ENCODE data around the gene ST6GALNAC3.
"Not testable (repeated sequence)": the region's sequence is repeated elsewhere in the genome, so short reads cannot be mapped to it uniquely, and the experiment has no call there.

ST6GALNAC3 gene

DNA sequence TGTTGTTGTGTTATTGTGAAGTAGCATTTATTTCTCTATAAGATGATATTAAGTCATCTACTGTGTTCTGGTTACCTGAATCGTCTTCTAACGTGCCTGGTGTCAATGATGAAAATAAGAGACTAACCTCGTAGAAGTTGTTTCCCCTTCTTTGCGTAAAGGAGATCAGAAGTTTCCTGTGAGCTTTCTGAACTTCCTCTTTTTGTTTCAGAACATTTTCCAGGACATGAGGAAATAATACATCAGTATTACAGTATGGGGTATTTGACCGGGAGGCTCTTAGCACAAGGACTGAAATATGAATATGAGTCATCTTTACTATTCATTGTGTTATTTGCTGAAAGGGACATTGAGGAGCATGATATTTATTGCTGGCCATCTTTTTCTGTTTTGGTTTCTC is 1.3 kb downstream of the ST6GALNAC3 start:
- ATAC-seq: no peak

DNA sequence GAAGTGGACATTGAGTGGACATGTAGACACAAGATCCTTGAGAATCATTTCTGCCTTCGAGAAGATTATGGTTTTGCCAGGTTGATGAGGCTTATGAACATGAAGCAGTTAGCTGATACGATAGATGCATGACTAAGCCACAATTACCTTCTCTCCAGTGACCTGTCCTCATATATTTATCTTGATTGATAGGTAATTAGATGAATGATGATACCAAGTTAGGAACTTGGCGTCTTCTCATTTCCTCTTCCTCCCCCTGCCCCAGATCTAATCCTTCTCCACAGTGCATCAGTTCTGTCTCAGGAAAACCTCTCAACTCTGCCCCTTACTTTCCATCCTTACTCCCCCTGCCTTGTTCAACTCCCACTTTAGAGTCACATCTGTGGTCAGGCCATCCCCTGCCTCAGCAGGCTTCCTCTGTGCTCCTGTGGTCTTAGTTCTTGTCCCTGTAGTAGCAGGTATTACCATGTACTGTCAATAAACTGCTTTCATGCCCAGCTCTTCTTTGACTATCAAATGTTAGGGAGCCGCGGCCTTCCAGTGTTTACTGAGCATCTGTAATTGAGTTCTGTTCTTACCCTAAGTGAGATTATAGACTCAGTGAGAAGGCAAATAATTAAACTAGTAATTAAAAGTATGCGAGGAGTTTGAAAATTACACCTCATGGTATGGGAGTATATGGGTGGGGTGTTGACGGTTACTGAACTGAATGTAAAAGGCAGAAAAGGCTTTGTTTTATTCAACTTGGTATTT is 5.1 kb downstream of the ST6GALNAC3 start:
- no peak for ATAC-seq

DNA sequence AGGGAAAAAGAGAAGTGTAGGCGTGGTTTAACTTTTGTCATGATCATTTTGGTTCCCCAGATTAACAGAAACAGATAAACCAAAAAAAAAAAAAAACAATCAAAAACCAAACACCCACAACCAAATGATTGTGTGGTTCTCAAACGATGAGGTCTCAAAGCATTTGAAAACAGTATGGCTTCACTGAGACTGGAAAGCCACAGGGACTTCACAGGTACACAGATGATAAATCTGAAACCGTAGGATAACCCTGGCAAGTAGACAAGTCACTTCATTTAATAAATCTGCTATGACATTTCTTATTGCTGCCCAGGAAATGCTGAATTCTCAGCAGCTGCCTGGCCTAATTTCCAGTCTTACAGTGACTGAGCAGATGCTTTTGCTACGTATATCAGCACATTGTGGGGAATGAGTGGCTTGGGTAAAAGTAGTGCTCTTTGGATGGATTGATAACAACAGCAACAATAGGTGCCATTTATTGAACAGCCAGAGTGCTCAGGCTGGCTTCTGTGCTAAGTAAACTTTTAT is 6.1 kb downstream of the ST6GALNAC3 start:
- no peak for ATAC-seq

DNA sequence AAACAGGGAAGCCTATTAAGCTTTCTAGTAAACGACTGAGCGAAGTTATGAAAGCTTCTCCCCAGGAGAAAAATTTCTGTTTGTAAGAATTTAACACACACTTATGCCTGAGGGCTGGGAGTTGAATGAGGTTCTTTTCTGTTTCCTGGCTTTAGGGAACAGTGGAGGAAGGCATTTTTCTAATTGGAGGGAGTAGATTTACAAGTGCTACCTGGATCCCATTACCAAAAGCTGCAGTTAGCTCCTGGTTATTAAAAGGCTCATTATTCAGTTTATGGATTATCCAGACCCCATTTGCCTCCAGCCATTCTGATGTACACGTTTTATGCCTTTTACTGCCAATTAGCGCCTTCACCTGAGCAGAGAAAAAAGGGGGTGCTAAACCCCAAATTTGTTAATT is 7.5 kb downstream of the ST6GALNAC3 start:
- no peak for ATAC-seq

DNA sequence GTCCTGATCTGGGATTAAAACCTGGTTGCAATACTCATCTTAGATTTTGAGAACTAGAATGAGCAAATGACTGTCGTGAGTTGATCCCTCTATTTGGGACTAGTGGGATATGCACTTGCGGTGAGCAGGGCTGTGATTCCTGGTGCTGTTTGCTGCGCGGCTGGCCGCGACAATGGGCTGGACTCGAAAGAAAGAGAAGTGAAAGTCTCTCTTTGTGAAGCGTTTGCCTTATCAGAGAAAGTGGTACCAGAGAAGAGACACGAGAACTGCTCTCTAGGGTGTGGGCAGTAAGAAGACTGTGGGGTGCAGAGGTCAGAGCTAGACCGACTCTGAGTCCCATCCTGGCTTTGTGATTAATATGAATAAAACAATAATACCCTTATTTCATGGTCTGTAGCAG is 8.6 kb downstream of the ST6GALNAC3 start:
- ATAC-seq: no peak

DNA sequence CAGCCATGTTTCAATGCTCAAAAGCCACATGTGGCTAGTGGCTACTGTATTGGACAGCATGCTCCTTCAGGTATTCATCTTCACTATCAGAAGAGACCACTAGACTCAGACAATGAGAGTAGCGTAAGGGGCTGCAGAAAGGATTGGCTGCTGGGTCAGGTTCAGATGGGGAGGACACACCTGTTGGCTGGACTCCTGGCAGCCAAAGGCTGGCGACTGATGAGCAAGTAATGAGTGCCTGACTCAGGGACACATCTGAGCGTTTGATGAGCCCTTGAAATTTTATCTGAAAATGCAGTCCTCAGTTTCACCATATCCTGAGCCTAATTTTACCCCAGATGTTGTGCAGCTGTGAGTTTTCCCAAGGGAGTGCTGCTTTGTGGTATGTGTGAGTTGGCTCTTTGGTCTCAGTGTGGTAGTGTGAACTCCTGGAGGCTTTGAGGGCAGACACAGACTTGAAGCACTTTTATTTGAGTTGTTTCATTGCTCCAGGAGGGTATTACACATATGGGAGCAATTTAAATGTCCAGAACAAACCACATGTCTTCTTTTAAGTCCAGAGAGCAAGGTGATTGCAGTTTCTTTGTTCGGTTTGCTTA is 9.6 kb downstream of the ST6GALNAC3 start:
- ATAC-seq: no peak

DNA sequence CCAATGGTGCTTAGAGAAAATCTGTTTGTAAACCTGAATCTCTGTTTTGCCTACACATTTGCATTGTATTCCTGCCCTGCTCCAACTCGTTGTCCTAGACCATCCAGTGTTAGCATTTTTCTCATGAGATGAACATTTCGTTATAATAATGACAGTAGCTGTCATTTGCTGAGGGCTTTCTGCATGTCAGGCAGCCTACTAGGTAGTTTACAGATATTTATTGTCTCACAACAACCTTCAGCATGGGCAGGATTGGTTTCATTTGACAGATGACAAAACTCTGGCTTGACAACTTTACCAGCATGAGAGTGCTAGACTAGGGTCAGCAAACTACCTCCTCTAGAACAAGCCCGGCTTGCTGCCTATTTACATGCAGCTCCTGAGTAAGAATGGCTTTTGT is 10.1 kb downstream of the ST6GALNAC3 start:
- ATAC-seq: no peak

DNA sequence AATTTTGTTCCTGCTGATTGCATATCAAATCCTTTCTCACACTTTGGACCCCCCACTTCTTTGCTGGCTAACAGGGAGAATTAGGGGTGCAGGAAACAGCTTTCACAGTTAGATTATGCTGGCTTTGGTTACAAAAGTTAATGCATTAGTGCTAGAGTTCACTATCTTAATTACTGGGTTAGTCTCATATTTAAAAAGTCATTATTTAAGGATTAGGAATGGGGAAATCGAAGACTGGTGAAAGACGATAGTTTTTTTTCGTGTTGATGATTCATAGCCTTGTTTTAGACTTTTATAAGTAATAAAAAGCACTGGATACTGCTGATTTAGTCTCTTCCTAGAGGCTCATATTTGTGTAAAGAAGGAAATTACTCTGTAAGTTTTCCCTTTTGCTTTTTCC is 11.6 kb downstream of the ST6GALNAC3 start:
- no peak for ATAC-seq

DNA sequence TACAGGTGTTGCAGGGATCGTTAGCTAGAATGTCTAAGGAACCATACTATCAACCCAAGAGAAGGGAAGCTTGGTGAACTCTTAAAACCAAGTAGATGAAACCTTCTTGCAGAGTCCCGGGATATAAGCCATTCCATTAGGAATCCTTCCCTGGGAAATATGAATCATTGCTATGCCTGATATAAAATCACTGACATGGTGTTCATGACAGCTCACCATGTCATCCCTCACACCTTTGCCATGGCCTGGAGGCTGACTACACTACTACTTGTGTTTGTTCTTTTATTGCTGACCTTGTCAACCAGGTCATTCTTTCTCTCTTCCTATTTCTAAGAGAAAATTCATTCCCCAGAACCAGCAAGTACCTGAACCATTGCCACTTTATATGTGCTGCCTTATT is 12.1 kb downstream of the ST6GALNAC3 start:
- ATAC-seq: no peak

DNA sequence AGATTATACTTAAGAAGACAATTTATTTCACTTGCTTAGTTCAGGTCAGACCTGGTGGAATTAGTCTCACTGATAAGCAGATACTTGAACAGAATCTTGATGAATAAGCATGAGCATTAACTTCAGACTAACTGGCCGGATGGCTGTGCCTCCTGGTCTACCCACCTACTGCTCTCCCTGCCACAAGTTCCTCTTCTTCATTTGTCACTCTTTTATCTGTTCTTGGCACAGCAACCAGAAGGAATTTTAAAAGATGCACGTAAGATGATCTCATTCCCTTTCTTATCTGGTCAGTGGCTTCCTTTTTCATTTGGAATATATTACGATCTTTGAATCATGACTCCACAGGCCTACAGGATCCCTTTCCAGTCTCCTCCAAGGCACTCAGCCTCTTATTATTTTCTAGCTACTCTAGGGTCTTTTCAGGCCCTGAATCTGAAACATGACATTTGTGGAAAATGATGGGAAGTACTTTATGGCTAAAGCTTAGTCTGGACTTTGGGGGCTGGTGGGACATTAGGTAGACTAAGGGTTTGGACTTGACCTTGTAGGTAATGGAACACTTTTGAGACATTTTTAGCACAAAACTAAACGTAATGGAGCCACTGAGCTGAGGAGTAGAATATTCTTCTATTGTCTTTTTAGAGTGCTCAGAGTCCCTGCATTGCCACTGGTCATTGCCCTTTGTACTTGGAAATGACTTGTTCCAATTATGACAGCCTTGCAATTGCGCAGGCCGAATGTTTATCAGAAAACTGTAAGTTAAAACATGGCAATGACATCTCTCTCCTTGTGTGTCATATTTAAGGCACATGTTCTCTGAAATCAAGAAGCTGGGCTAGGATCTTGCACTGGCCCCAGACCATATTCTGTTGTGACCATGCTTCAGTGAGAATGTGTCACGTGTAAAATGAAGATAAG is 16.0 kb downstream of the ST6GALNAC3 start:
- no peak for ATAC-seq

DNA sequence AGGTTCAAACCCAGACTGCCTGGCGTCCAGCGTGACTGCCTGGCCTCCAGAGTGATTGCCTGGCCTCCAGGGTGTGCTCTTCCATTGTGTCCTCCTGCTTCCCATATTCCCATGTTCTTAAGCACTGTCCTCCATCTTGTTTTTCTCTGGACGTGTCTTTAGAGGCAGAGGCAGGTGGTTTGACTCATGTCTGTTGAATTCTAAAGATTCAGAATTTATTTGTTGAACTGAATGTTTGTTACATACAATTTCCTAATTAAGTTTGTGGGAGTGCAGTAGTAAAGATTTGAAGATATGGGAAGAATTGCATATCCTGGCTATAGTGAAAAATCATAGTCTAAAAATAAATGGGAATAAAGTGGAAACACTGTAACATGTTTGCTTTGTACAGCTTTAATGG is 18.3 kb downstream of the ST6GALNAC3 start:
- ATAC-seq: no peak

DNA sequence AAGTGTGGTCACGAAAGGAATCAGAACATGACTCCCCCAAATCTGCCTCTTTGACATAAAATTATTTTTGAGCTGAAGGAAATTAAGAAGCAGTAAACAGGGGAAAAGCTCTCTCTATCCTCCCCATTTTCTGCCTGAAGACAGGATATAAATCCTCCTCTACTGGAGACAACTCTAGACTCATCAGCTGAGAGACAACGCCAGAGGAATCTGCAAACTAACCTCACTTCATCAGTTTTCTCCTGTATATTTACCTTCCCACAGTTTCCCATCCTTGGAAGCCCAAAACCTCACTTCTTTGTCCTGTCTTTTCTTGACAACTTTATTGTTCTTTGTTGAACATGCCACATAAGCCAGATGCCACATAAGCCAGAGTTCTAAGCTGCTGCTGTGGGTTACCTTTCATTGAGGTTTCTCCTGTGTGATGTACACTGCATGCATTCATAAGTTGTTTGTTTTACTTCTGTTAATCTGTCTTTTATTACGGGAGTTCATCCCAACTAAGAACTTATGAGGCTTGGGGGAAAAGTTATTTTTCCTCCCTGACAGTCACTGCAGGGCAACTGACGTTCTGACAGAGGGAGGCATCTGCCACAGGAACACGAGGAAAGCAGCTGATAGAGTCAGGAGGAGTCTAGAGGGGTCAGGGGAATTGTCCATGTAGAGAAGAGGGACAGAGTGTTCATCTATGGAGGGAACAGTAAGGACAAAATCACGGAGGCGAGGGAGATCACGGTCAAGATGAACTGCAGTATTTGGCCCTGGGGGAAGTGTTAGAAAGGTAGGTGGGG is 19.2 kb downstream of the ST6GALNAC3 start:
- no peak for ATAC-seq

DNA sequence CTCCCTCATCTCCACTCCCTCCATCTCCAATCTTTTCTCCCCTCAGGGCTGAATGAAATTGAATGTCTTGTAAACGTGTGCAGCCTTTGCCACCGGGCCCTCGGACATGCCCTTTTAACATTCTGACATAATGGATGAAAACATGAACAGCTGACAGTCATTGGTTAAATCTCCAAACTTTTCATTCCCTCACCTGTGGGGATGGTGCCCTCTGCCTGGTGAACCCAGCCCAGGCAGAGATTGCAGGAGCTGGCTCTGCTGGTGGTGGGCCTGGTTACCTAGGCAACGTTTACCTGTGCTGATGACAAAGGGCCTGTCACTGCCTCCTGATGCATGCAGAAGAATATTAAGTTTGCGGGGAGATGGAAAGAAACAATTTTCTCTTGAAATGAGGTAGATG is 21.3 kb downstream of the ST6GALNAC3 start:
- ATAC-seq: no peak

DNA sequence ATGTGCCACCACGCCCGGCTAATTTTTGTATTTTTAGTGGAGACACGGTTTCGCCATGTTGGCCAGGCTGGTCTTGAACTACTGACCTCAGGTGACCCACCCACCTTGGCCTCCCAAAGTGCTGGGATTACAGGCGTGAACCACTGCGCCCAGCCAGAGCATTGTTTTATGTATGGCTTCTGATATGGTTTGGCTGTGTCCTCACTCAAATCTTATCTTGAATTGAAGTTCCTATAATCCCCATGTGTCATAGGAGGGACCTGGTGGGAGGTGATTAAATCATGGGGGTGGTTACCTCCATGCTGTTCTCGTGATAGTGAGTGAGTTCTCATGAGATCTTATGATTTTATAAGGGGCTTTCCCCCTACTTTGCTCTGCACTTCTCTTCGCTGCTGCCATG is 22.5 kb downstream of the ST6GALNAC3 start:
- not testable (repeated sequence) for ATAC-seq

DNA sequence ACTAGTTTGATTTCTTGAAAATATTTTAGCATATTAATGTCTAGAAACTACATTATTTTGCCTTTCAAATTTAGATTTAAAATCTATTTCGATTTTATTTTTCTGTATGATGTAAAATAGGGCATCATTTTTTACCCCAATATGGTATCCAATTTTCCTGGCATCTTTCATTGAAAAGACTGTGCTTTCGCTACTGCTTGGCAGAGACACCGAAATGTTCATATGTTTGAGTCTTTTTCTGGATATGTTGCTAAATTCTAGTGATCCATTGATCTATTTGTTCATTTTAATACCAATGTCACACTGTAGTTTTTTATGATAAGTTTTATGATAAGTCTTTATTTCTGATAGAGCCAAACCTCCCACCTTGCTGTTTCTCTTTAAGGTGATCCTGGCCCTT is 24.3 kb downstream of the ST6GALNAC3 start:
- ATAC-seq: no peak

DNA sequence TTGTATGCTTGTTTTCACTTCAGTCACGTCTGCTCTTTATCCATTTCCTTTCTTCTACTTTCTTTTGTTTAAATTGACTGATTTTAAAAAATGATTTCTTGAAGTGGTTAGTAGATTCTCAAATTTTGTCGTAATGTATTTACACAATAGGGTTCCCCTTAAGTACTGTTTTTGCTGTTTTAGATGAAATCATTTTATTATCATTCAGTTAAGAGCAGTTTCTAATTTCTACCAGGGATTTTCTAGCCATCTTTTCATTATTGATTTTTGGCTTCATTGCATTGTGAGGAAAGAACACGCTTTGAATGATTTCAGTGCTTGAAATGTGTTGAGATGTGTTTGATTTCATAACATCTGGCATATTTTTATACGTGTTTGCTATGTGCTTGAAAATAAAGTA is 27.0 kb downstream of the ST6GALNAC3 start:
- ATAC-seq: no peak

DNA sequence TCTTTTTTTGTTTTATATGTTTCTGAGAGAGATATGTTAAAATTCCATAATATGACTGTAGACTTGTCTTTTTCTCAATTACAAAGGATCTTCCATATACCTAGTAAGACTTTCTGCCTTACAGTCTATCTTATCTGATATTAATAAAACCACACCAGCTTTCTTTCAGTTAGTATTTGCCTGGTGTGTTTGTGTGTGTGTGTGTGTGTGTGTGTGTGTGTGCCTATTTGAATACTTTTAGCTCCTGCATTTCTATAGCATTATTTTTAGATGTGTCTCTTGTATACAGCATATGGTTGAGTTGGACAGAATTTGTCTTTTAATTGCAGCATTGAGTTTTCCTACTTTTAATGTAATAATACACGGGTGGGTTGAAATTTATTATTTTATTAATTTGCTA is 27.5 kb downstream of the ST6GALNAC3 start:
- no peak for ATAC-seq

DNA sequence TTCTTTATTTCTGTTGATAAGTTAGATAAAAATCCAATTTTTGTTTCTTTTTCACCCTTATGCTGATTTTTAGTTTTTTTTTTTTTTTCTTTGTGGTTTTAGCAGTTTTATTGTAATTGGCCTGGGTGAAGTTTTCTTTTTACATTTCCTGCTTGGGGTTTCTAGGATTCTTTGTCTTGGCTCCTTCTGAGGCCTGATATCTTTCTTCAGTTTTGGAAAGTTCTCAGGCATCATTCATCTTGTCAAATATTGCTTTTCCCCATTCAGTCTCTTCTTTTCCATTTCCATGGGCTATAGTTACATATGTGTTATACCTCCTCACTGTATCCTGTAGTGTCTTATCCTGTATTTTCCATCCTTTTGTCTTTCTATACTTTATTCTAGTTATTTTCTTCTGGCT is 28.5 kb downstream of the ST6GALNAC3 start:
- no peak for ATAC-seq

DNA sequence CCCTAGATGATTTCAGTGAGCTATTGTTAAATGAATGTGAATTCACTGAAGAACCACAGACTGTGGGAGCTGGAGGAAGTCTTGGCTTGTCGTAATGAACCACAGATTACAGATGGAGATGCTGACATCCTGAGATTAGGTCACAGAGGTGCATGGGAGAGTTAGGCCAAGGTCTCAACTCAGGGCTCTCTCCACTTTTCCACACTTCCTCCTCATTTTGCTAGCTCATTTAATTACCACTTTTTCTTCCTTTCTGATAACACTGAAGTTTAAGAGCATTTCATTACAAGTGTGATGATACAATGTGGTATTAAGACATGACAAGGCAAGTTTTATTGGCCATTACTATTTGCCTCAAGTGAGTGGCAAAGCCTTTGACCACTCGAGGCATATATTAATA is 30.8 kb downstream of the ST6GALNAC3 start:
- ATAC-seq: no peak

DNA sequence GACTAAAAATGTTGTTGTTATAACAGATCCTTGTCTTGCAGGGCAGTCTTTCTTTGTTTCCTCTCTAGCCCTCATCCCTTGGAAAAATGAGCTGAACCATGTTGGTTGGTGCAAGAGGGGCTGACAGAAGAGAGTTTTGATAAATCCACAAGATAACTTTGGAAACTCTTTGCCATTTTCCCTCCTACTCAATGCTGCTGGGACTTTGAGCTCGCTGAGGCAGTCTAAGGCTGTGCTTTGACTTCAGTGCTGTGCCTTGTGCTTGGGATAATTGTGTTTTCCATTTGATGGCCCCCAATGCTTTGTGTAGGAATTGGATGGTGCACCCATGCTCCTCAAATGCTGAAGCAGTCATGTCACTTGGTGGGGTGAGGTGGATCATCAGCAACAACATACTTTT is 31.7 kb downstream of the ST6GALNAC3 start:
- ATAC-seq: no peak

DNA sequence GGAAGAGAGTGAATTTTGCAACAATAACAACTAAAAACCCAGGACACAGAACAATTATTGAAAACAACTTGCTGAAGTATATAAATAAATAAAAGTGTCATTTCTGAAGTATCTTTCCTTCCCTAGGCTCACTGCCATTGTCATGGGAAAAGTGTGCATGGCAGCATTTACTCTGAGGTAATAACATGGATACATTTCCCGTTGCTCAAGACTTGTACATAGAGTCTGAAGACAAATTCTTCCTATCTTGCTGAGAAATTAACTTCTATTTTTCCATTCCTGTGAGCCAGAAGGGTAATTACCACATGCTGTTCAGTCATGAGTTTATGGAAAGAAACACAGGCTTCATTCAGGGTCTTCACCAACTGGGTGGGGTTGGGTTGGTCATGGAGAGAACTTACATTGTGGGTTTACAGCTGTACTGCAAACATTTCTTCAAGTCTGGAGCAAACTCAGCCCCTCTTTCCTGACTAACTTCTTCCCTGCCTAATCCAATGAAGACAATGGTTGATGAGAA is 32.2 kb downstream of the ST6GALNAC3 start:
- no peak for ATAC-seq

DNA sequence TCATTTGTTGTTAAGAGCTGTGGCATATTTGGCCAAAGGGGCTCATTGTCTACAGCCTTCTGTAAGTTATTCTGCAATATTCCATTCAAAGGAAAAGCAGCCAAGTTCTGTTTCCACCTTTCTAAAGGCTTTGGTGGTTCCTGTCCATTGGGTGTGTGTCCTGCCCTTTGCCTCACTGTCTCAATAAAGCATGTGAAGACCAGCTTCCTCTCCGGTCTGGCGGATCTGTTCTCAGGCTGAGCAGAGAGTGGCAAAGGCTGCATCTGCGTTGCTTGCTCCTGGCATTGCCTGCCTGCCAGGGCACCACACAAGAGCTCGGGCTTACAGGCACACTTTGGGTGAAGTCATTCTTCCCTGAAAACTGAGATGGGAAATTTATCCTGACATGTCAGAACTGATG is 34.9 kb downstream of the ST6GALNAC3 start:
- ATAC-seq: no peak

All from activated CD4-positive, CD25-positive, alpha-beta regulatory T cell treated with anti-CD3 and anti-CD28 coated beads, Interleukin-2, amount 50 U/mL, for 24 hours (primary cell).